IMR-90 (cell line): ENCODE measurements around the gene ZNF3.

ENCODE experiments used
- BHLHE40 ChIP-seq: fragments of 150-350 bp; IDR thresholded peaks from 2 replicates; pipeline ENCODE4 v1.6.1; 2016; ENCODE audit warnings: mild to moderate bottlenecking, low read depth, low read length
- CEBPB ChIP-seq: IDR thresholded peaks from 2 replicates; pipeline ENCODE4 v1.6.1; 2012; ENCODE audit warnings: low read depth, low read length, improper control_type of control experiment
- CHD1 ChIP-seq: IDR thresholded peaks from 2 replicates; pipeline ENCODE4 v1.6.1; 2012; ENCODE audit warnings: low read depth, low read length, improper control_type of control experiment
- CTCF ChIP-seq: conservative IDR thresholded peaks from 2 replicates; pipeline ENCODE4 v1.5.1; 2012; ENCODE audit warnings: mild to moderate bottlenecking, low read depth, low read length, improper control_type of control experiment
- FOS ChIP-seq: fragments of 150-350 bp; IDR thresholded peaks from 2 replicates; pipeline ENCODE4 v1.6.1; 2016; ENCODE audit warnings: low read depth, low read length
- MAFK ChIP-seq: IDR thresholded peaks from 2 replicates; pipeline ENCODE4 v1.6.1; 2012; ENCODE audit warnings: low read depth, low read length, improper control_type of control experiment
- MAZ ChIP-seq: IDR thresholded peaks from 2 replicates; pipeline ENCODE4 v1.6.1; 2012; ENCODE audit warnings: low read depth, mild to moderate bottlenecking, low read length, improper control_type of control experiment, moderate library complexity, borderline replicate concordance
- MXI1 ChIP-seq: IDR thresholded peaks from 2 replicates; pipeline ENCODE4 v1.6.1; 2012; ENCODE audit warnings: low read depth, mild to moderate bottlenecking, low read length, moderate library complexity, borderline replicate concordance
- POLR2A ChIP-seq: IDR thresholded peaks from 2 replicates; pipeline ENCODE4 v1.6.1; 2012; ENCODE audit warnings: mild to moderate bottlenecking, low read depth, low read length
- RAD21 ChIP-seq: IDR thresholded peaks from 2 replicates; pipeline ENCODE4 v1.6.1; 2012; ENCODE audit warnings: low read length, improper control_type of control experiment
- RFX5 ChIP-seq: IDR thresholded peaks from 2 replicates; pipeline ENCODE4 v1.8.0; 2012; ENCODE audit warnings: low read depth, mild to moderate bottlenecking, low read length, moderate library complexity
- TF ChIP-seq, protein P1 (sequence below): fragments of 150-350 bp; IDR thresholded peaks from 2 replicates; pipeline ENCODE4 v1.6.1; 2017; ENCODE audit warnings: mild to moderate bottlenecking, antibody characterized with exemption, low read length, low read depth
- TF ChIP-seq, protein P2 (sequence below): fragments of 150-350 bp; IDR thresholded peaks from 2 replicates; pipeline ENCODE4 v1.6.1; 2016; ENCODE audit warnings: low read depth, mild to moderate bottlenecking, low read length, moderate library complexity, borderline replicate concordance

DNA sequence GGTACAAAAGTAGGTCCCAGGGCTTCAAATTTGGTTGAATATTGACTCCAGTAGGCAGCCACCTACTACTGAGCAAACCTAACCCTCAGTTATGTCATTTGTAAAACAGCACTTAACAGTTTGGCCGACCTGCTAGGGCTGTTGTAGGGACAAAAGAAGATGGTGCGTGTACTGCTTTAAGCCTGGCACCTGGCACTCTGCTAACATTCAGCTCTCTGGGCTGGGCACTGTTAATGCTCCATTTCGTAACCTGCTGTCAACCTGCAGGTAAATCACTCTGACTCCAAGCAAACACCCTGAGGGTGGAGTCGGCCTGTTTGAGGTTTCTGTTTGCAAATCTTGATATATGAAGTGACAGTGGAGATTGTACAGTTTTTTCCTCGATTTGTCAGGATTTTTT, 58.9 kb downstream of the ZNF3 start:
- TF ChIP-seq CTCF (no peak), RAD21 (no peak), POLR2A (no peak), RFX5 (no peak), CEBPB (no peak), MAFK (no peak), MAZ (no peak), BHLHE40 (no peak), MXI1 (no peak), FOS (no peak), CHD1 (no peak)
- TF ChIP-seq, protein P1, sequence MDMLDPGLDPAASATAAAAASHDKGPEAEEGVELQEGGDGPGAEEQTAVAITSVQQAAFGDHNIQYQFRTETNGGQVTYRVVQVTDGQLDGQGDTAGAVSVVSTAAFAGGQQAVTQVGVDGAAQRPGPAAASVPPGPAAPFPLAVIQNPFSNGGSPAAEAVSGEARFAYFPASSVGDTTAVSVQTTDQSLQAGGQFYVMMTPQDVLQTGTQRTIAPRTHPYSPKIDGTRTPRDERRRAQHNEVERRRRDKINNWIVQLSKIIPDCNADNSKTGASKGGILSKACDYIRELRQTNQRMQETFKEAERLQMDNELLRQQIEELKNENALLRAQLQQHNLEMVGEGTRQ: no peak
- TF ChIP-seq, protein P2, sequence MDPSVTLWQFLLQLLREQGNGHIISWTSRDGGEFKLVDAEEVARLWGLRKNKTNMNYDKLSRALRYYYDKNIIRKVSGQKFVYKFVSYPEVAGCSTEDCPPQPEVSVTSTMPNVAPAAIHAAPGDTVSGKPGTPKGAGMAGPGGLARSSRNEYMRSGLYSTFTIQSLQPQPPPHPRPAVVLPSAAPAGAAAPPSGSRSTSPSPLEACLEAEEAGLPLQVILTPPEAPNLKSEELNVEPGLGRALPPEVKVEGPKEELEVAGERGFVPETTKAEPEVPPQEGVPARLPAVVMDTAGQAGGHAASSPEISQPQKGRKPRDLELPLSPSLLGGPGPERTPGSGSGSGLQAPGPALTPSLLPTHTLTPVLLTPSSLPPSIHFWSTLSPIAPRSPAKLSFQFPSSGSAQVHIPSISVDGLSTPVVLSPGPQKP: no peak
